HepG2 (cell line): Measurements from ENCODE around the gene URAD. TPM values are rescaled to one million over a fixed set of nuclear protein-coding genes. Genes with fewer than 3 reads are reported as not detected.
A peak's percentile ranks its signal among the peaks of the same experiment; 100 is the strongest.

Experiments
- BRCA1 ChIP-seq: sonication (generic); formaldehyde crosslinking; IDR thresholded peaks from 2 replicates; pipeline ENCODE4 v1.4.0; 2020; ENCODE audit warnings: missing genetic modification reagents
- CTCF ChIP-seq: sonication (generic); formaldehyde crosslinking; IDR thresholded peaks from 2 replicates; pipeline ENCODE4 v1.5.0; 2020; ENCODE audit warnings: mild to moderate bottlenecking, missing genetic modification reagents, moderate library complexity
- KDM2A ChIP-seq: sonication (generic); formaldehyde crosslinking; IDR thresholded peaks from 2 replicates; pipeline ENCODE4 v1.4.0; 2020; ENCODE audit warnings: low read depth, missing genetic modification reagents, borderline replicate concordance
- MLXIP ChIP-seq: sonication (generic); formaldehyde crosslinking; IDR thresholded peaks from 2 replicates; pipeline ENCODE4 v1.9.0; 2021; ENCODE audit warnings: missing genetic modification reagents, borderline replicate concordance
- RBFOX2 ChIP-seq: fragments of 200-400 bp; formaldehyde crosslinking; IDR thresholded peaks from 2 replicates; pipeline ENCODE4 v1.6.1; 2017; ENCODE audit warnings: low read depth, mild to moderate bottlenecking, low read length
- SAP130 ChIP-seq: IDR thresholded peaks from 2 replicates; pipeline ENCODE4 v1.6.1; 2016; ENCODE audit warnings: low read depth
- STAG1 ChIP-seq: sonication (generic); formaldehyde crosslinking; IDR thresholded peaks from 2 replicates; pipeline ENCODE4 v1.4.0; 2020; ENCODE audit warnings: missing genetic modification reagents
- YEATS2 ChIP-seq: sonication (generic); formaldehyde crosslinking; IDR thresholded peaks from 2 replicates; pipeline ENCODE4 v1.4.0; 2020; ENCODE audit warnings: missing genetic modification reagents, borderline replicate concordance
- ZFY ChIP-seq: sonication (generic); formaldehyde crosslinking; IDR thresholded peaks from 2 replicates; pipeline ENCODE4 v1.4.0; 2020; ENCODE audit warnings: missing genetic modification reagents
- ZGPAT ChIP-seq: IDR thresholded peaks from 2 replicates; pipeline ENCODE4 v1.6.1; 2016; ENCODE audit warnings: mild to moderate bottlenecking
- ZNF687 ChIP-seq: sonication (generic); formaldehyde crosslinking; IDR thresholded peaks from 2 replicates; pipeline ENCODE4 v1.5.1; 2020; ENCODE audit warnings: mild to moderate bottlenecking, missing genetic modification reagents, moderate library complexity
- ZNF710 ChIP-seq: sonication (generic); formaldehyde crosslinking; IDR thresholded peaks from 2 replicates; pipeline ENCODE4 v1.5.0; 2020; ENCODE audit warnings: mild to moderate bottlenecking, missing genetic modification reagents, borderline replicate concordance
- ZNF777 ChIP-seq: sonication (generic); formaldehyde crosslinking; IDR thresholded peaks from 2 replicates; pipeline ENCODE4 v1.4.0; 2020; ENCODE audit warnings: missing genetic modification reagents
- ZSCAN22 ChIP-seq: sonication (generic); formaldehyde crosslinking; IDR thresholded peaks from 2 replicates; pipeline ENCODE4 v1.4.0; 2020; ENCODE audit warnings: mild to moderate bottlenecking, missing genetic modification reagents
- polyA plus RNA-seq, 8 experiments: library from polyadenylated mRNA; depleted of rRNA in 3 of 8; stranded (reverse) in 7 of 8; unstranded in 1 of 8; fragments of >200 nt; fragmentation: Illumina TruSeq in 4 of 8; extraction: Trizol in 4 of 8; gene quantifications; 2 replicates each; pipeline versions ENCODE4 v1.2.1 to v1.2.3, GENCODE V29; 2011 to 2016; ENCODE audit warnings: low read depth in 4 of 8, missing spikeins in 1 of 8, mixed read lengths in 1 of 8; ENCODE audit not compliant: insufficient read depth in 1 of 8
- total RNA-seq, 5 experiments: library from RNA; depleted of rRNA; stranded (reverse); fragments of >200 nt; fragmentation: Illumina TruSeq; extraction: Trizol; gene quantifications; 2 replicates each; pipeline ENCODE4 v1.2.3, GENCODE V29; 2016; ENCODE audit warnings: low read depth in 1 of 5

URAD gene
- total and polyA plus RNA-seq, 2 of the 13 experiments (the other 11 are each of a cell fraction or from before 2014, with no cell fraction given) = not detected

GRCh38 chr13:27953676-27954405 lies 34.7 kb downstream of the URAD start (continued):
- peak; percentile 38; the same call in 1 of the 2 replicates for TF ChIP-seq ZNF687
- TF ChIP-seq RBFOX2 = peak; percentile 38; the same call in 1 of the 2 replicates
- TF ChIP-seq ZGPAT (CRISPR knock-in tag) = peak; percentile 25; the same call in 1 of the 2 replicates
- TF ChIP-seq CTCF (CRISPR knock-in tag) = peak; percentile 74
- 0 out of 2 replicates have a peak, but pooled peaks have one; percentile 11 for TF ChIP-seq ZNF710 (CRISPR knock-in tag)
- TF ChIP-seq ZNF777 (CRISPR knock-in tag) = peak; percentile 58
- no peak for TF ChIP-seq BRCA1 (CRISPR knock-in tag)
- TF ChIP-seq KDM2A = peak; percentile 41; the same call in 1 of the 2 replicates
- peak; percentile 63 for TF ChIP-seq ZFY (CRISPR knock-in tag)
- no peak for TF ChIP-seq ZSCAN22
- peak; percentile 71 for TF ChIP-seq STAG1 (CRISPR knock-in tag)
- TF ChIP-seq MLXIP = no peak
- no peak for TF ChIP-seq YEATS2 (CRISPR knock-in tag)
- TF ChIP-seq SAP130 (CRISPR knock-in tag) = no peak
